B cell (primary cell): Measurements from ENCODE around the gene CA9. TPM values are rescaled to one million over a fixed set of nuclear protein-coding genes. Genes with fewer than 3 reads are reported as not detected.
A peak's percentile ranks its signal among the peaks of the same experiment; 100 is the strongest.

Source experiments
- ATAC-seq: fragments of 200-7000 bp; cut with Tn5 transposase; one replicate; pipeline ENCODE4 v1.10.0; 2021; ENCODE audit warnings: low read depth, mild to moderate bottlenecking, moderate number of reproducible peaks, moderate library complexity
- CTCF ChIA-PET: fragments of 350-600 bp; sonication (Branson Sonifier 250); formaldehyde crosslinking; loops from one replicate; lab custom pipeline; 2021; ENCODE audit warnings: antibody characterized with exemption, inconsistent platforms; lab: Charles Lee
- POLR2A ChIA-PET: fragments of 350-600 bp; sonication (Branson Sonifier 250); formaldehyde crosslinking; loops from one replicate; lab custom pipeline; 2021; ENCODE audit warnings: antibody characterized with exemption; lab: Charles Lee
- DNase-seq: peaks from one replicate; pipeline ENCODE4 v3.0.0; 2013
- H2AFZ ChIP-seq: 2 replicates; pipeline ENCODE4 v1.6.1; 2012; ENCODE audit warnings: mild to moderate bottlenecking, low read depth, low read length; ENCODE audit not compliant: insufficient read depth, poor library complexity, severe bottlenecking
- H3K27ac ChIP-seq, 2 donors: 1 replicate in 1 of 2; 2 replicates in 1 of 2; pipeline ENCODE4 v1.5.1; 2012 to 2013; ENCODE audit warnings: low read length in 2 of 2, mild to moderate bottlenecking in 2 of 2, moderate library complexity in 1 of 2
- H3K27me3 ChIP-seq, 4 experiments: fragments of 200-600 bp in 1 of 4; sonication (generic) in 1 of 4; replicated peaks in 1 of 4; 1 replicate in 2 of 4; 2 replicates in 2 of 4; pipeline versions ENCODE4 v1.6.1 to v1.7.0; 2013 to 2016; ENCODE audit warnings: low read length in 3 of 4, mild to moderate bottlenecking in 2 of 4, mixed read lengths in 1 of 4, moderate library complexity in 1 of 4; ENCODE audit not compliant: insufficient read depth in 4 of 4, control insufficient read depth in 3 of 4; ENCODE audit errors: control extremely low read depth in 1 of 4
- H3K36me3 ChIP-seq, 2 experiments: replicated peaks in 1 of 2; 1 replicate in 1 of 2; 2 replicates in 1 of 2; pipeline versions ENCODE4 v1.6.1 to v1.7.1; 2013; ENCODE audit warnings: low read length in 1 of 2; ENCODE audit not compliant: insufficient read depth in 2 of 2, control insufficient read depth in 1 of 2; ENCODE audit errors: control extremely low read depth in 1 of 2, extremely low read depth in 1 of 2
- H3K4me1 ChIP-seq, 2 donors: fragments of 200-600 bp in 1 of 2; sonication (generic) in 1 of 2; 1 replicate in 1 of 2; 2 replicates in 1 of 2; pipeline versions ENCODE4 v1.5.1 to v1.6.1; 2013 to 2017; ENCODE audit warnings: low read length in 2 of 2; ENCODE audit not compliant: control insufficient read depth in 2 of 2, insufficient read depth in 2 of 2
- H3K4me2 ChIP-seq: replicated peaks from 2 replicates; pipeline ENCODE3; 2012; ENCODE audit warnings: mild to moderate bottlenecking, low read depth, low read length; ENCODE audit not compliant: poor library complexity, severe bottlenecking
- H3K4me3 ChIP-seq, 5 experiments: fragments of 200-600 bp in 1 of 5; sonication (generic) in 1 of 5; 1 replicate in 3 of 5; 2 replicates in 2 of 5; pipeline versions ENCODE4 v1.5.1 to v1.7.0; 2011 to 2016; ENCODE audit warnings: low read length in 4 of 5, mild to moderate bottlenecking in 4 of 5, low read depth in 2 of 5, control low read depth in 1 of 5, moderate library complexity in 1 of 5; ENCODE audit not compliant: insufficient read depth in 1 of 5; ENCODE audit errors: control extremely low read depth in 1 of 5, extremely low read depth in 1 of 5
- H3K79me2 ChIP-seq: fragments of 200-600 bp; sonication (generic); one replicate; pipeline ENCODE4 v1.6.0; 2016; ENCODE audit warnings: low read length; ENCODE audit not compliant: control insufficient read depth, insufficient read depth
- H3K9ac ChIP-seq: fragments of 200-600 bp; sonication (generic); 2 replicates; pipeline ENCODE4 v1.6.1; 2017; ENCODE audit warnings: mild to moderate bottlenecking, low read length, moderate library complexity
- H3K9me3 ChIP-seq, 3 donors: one replicate each; pipeline versions ENCODE4 v1.6.1 to v1.7.1; 2013; ENCODE audit warnings: low read length in 2 of 3; ENCODE audit not compliant: control insufficient read depth in 2 of 3, insufficient read depth in 1 of 3; ENCODE audit errors: control extremely low read depth in 1 of 3
- H4K20me1 ChIP-seq: 2 replicates; pipeline ENCODE4 v1.6.0; 2012; ENCODE audit warnings: mild to moderate bottlenecking, low read length; ENCODE audit not compliant: insufficient read depth, control insufficient read depth, poor library complexity, severe bottlenecking
- H3K27ac Mint-ChIP-seq: one replicate; pipeline ENCODE4 v1.8.0; 2021; ENCODE audit warnings: mixed read lengths
- H3K27me3 Mint-ChIP-seq: one replicate; pipeline ENCODE4 v1.8.0; 2021; ENCODE audit warnings: mixed read lengths
- H3K4me1 Mint-ChIP-seq: one replicate; pipeline ENCODE4 v1.8.0; 2021; ENCODE audit warnings: mixed read lengths
- H3K4me3 Mint-ChIP-seq: one replicate; pipeline ENCODE4 v1.8.0; 2021; ENCODE audit warnings: mixed read lengths
- H3K9me3 Mint-ChIP-seq: one replicate; pipeline ENCODE4 v1.8.0; 2022; ENCODE audit warnings: mixed read lengths; ENCODE audit not compliant: insufficient read depth
- CTCF ChIP-seq: fragments of 200-600 bp; IDR thresholded peaks from one replicate; pipeline ENCODE4 v1.8.0; 2022; ENCODE audit warnings: antibody characterized with exemption, mild to moderate bottlenecking
- EZH2 ChIP-seq: IDR thresholded peaks from 2 replicates; pipeline ENCODE4 v1.6.1; 2012; ENCODE audit warnings: borderline replicate concordance, low read depth, mild to moderate bottlenecking, moderate library complexity, low read length; ENCODE audit not compliant: insufficient read depth, poor library complexity, severe bottlenecking
- WGBS: methylation state at CpG from one replicate; pipeline ENCODE4 v1.1.5; 2013; ENCODE audit warnings: missing lambda C conversion rate; ENCODE audit not compliant: insufficient coverage; 5-methylcytosine and 5-hydroxymethylcytosine counted together
- intact Hi-C: fragments of 100-400 bp; cut with micrococcal nuclease; formaldehyde crosslinking; loops from one replicate; pipeline ENCODE4 v1.10.0; 2022
- polyA plus RNA-seq: library from polyadenylated mRNA; depleted of rRNA; stranded (reverse); fragments of >200 nt; gene quantifications from 2 replicates; pipeline ENCODE4 v1.2.3, GENCODE V29; 2012
- total RNA-seq, 2 donors: library from RNA; stranded (reverse); fragments of 120-200 nt in 1 of 2; gene quantifications; 1 replicate in 1 of 2; 2 replicates in 1 of 2; pipeline versions ENCODE4 v1.2.3 to v1.2.4, GENCODE V29; 2013 to 2022

Gene CA9
- total and polyA plus RNA-seq, 2 donors (not counting 1 experiment from before 2014, with no cell fraction given) = not detected

GRCh38 chr9:35664531-35665470 is 8.9 kb upstream of the CA9 start, which contains the start of gene ARHGEF39:
Gene ARHGEF39, minus strand, starts transcription at chr9:35665195. Its CDS starts 26 bp downstream, at chr9:35665169.
- Histone ChIP-seq H3K4me3 (peak within 1 kb of the TSS; percentile 50 to 78 (median 60)), H4K20me1 (no peaks in the 10 kb centered on the region), H3K36me3 (peaks cover 0 to 14% of the 10 kb centered on the region in 2 experiments), H3K9me3 (no peaks in the 10 kb centered on the region), H3K79me2 (peaks cover 12% of the 10 kb centered on the region), H3K9ac (peak within 1 kb of the TSS; percentile 71), H3K4me1 (peaks cover 38 to 57% of the 10 kb centered on the region in 2 donors), H3K27me3 (no peaks in the 10 kb centered on the region), H3K27ac (peak within 1 kb of the TSS in 1 of 2 donors; percentile 2), H2AFZ (peak within 1 kb of the TSS; percentile 83), H3K4me2 (peak within 1 kb of the TSS; percentile 85)
- intact Hi-C loops = no loop called here
- POLR2A ChIA-PET = interaction anchor here (0.7 to 1.8 kb wide), 5 partner anchors 17 to 52 kb away, joined by 3 to 6 read pairs (median 5); no protein-coding TSS in a partner anchor
- Mint-ChIP-seq H3K9me3 (no peaks in the 10 kb centered on the region), H3K27ac (peak within 1 kb of the TSS; percentile 55), H3K4me3 (peak within 1 kb of the TSS; percentile 88), H3K27me3 (no peaks in the 10 kb centered on the region), H3K4me1 (peaks cover 61% of the 10 kb centered on the region)
- DNase-seq (peak; percentile 62), ATAC-seq (peak; percentile 78)
- TF ChIP-seq CTCF = no peak
- no peak for TF ChIP-seq EZH2
- CTCF ChIA-PET = interaction anchor here (0.7 to 15.0 kb wide), 16 partner anchors 9 to 471 kb away, joined by 3 to 268 read pairs (median 4); partner anchors contain the start of genes CD72, CREB3, GBA2 and GLIPR2
- WGBS = 8% methylated on average over 57 of the region's 58 CpGs
